ENCODE data around the gene SMAP2. TPM values are rescaled to one million over a fixed set of nuclear protein-coding genes. Genes with fewer than 3 reads are reported as not detected.
A peak's percentile ranks its signal among the peaks of the same experiment; 100 is the strongest.

SMAP2 gene
- total and polyA plus RNA-seq, 4 donors, result 24.5 to 201 (median 51.3) TPM

DNA sequence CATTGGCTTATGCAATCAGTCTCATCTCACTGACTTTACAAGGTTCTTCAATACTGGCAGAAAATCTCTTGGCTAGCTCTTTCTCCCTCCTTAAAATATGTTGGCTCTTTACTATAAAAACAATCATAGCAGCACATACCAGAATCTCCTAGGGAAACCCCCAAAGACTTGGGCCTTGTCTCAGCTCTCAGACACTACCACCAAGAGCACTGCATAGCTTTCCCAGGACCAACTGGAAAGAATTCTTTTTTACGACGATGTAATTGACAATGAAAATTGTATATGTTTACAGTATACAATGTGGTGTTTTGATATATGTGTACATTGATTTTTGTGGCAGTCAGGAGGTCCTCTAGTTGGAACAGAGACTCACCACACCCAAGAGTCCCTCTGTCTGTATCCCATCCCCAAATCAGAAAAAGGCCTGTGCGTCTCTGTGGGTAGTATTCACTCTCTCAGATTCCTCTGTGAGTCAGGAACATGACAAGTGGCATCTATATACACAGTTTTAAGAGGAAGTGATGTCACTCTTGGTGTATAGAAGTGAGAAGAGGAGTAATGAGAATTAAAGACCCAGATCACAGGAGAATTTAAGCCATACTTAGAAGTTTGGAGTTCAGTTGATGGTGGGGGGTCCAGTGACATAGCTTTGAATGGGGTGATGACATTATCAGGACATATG lies 21.1 kb downstream of the SMAP2 start:
- no peak for ATAC-seq (ENCODE audit: insufficient read depth, low FRiP score)
- H3K27ac ChIP-seq (ENCODE audit: low read depth in 1 of 2, low read length in 1 of 2), result peak overlapping the region in 1 of 2 donors; percentile 21

DNA sequence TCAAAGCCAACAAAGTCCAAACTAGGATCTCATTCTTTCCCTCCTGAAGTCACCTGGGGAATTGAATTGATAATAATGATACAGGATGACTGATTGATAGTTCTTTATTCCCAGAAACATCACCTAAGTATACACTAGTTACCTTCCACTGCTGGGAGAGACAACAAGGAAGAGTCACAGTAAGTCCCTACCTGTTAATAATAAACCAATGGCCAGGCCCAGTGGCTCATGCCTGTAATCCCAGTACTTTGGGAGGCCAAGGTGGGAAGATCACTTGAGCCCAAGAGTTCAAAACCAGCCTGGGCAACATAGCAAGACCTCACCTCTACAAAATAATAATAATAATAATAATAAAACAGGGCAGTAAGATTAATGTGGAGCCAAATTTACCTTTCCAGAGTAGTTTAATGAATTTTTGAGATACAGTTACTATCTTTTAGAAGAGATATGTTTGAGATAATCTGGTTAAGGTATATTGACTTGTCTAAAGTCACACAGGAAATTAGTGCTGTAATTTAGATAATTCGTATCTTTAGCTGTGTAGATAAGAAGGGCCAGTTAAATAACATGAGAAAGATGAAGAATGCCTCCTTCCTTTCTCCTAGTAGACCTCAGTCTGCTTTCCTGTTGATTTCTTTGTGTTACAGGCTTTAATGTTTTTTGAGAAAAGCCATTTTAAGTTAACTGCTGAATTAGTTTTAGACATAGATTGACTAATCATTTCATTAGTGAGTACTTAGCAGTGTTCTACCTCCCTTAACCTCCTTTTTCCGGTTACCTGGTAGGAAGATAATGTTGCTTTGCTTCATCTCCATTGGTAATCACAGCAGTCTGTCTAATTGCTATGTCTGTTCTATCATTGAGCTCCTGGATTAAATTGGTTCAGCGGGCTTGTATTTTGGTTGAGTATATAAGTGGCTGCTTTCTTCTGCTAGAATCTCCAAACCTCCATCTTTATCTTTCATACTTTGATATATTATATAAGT lies 22.0 kb downstream of the SMAP2 start:
- no peak overlapping the region for H3K9ac ChIP-seq (ENCODE audit: insufficient read depth in 1 of 2, low read length in 2 of 2)
- DNase-seq (no peak), ATAC-seq (ENCODE audit: insufficient read depth, low FRiP score) (no peak)
- H3K36me3 ChIP-seq (ENCODE audit: control insufficient read depth in 4 of 4, insufficient read depth in 4 of 4, low read length in 4 of 4), result no peaks in the 10 kb centered on the region
- peak overlapping the region; percentile 21 to 53 for H3K27ac ChIP-seq (ENCODE audit: low read depth in 1 of 2, low read length in 1 of 2)
- peaks cover 0 to 10% (median 0%) of the 10 kb centered on the region in 5 donors for H3K4me1 ChIP-seq (ENCODE audit: control insufficient read depth in 5 of 5, insufficient read depth in 5 of 5, low read length in 5 of 5)
- H3K27me3 ChIP-seq (ENCODE audit: control insufficient read depth in 3 of 3, insufficient read depth in 3 of 3, low read length in 2 of 3), result no peaks in the 10 kb centered on the region
- WGBS, 2 donors, result 87 to 92% methylated on average over 3 of the region's 3 CpGs
- H3K9me3 ChIP-seq (ENCODE audit: control insufficient read depth in 4 of 4, insufficient read depth in 3 of 4, low read length in 3 of 4), result no peaks in the 10 kb centered on the region
- H3K4me3 ChIP-seq, result no peak overlapping the region
- TF ChIP-seq, protein P1, sequence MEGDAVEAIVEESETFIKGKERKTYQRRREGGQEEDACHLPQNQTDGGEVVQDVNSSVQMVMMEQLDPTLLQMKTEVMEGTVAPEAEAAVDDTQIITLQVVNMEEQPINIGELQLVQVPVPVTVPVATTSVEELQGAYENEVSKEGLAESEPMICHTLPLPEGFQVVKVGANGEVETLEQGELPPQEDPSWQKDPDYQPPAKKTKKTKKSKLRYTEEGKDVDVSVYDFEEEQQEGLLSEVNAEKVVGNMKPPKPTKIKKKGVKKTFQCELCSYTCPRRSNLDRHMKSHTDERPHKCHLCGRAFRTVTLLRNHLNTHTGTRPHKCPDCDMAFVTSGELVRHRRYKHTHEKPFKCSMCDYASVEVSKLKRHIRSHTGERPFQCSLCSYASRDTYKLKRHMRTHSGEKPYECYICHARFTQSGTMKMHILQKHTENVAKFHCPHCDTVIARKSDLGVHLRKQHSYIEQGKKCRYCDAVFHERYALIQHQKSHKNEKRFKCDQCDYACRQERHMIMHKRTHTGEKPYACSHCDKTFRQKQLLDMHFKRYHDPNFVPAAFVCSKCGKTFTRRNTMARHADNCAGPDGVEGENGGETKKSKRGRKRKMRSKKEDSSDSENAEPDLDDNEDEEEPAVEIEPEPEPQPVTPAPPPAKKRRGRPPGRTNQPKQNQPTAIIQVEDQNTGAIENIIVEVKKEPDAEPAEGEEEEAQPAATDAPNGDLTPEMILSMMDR (IDR thresholded peaks at IDR 0.05; ENCODE audit: control extremely low read depth, extremely low read depth), result no peak

More for the DNA sequence above, 21.1 kb downstream of the SMAP2 start:
- peaks cover 0 to 7% (median 0%) of the 10 kb centered on the region in 5 donors for H3K4me1 ChIP-seq (ENCODE audit: control insufficient read depth in 5 of 5, insufficient read depth in 5 of 5, low read length in 5 of 5)
- DNase-seq, result no peak
- no peaks in the 10 kb centered on the region for H3K9me3 ChIP-seq (ENCODE audit: control insufficient read depth in 4 of 4, insufficient read depth in 3 of 4, low read length in 3 of 4)
- H3K36me3 ChIP-seq (ENCODE audit: control insufficient read depth in 4 of 4, insufficient read depth in 4 of 4, low read length in 4 of 4), result no peaks in the 10 kb centered on the region
- WGBS, 2 donors, result 62 to 72% methylated on average over 3 of the region's 3 CpGs
- H3K9ac ChIP-seq (ENCODE audit: insufficient read depth in 1 of 2, low read length in 2 of 2), result no peak overlapping the region
- H3K27me3 ChIP-seq (ENCODE audit: control insufficient read depth in 3 of 3, insufficient read depth in 3 of 3, low read length in 2 of 3), result no peaks in the 10 kb centered on the region
- TF ChIP-seq, protein P1 (IDR thresholded peaks at IDR 0.05; ENCODE audit: control extremely low read depth, extremely low read depth), result no peak
- no peak overlapping the region for H3K4me3 ChIP-seq

DNA sequence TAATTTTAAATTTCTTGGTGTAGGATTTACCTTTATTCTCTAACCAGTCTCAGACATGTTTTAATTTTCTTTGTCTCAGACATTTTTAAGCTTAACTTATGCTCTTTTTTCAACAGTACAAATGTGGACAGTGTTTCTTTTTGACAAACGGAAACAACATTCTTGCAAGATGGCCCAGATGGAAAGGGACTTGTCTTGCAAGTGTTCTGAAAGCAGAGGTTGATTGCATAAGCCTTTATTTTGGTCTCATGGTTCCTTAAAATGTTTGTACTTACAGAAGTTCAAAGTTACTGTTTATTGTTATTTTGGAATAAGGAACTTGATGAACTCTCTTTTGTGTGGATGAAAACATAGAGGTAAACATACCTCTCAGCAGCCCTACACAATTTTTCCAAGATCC lies 22.9 kb downstream of the SMAP2 start:
- Histone ChIP-seq H3K27ac (ENCODE audit: low read depth in 1 of 2, low read length in 1 of 2) (peak overlapping the region in 1 of 2 donors; percentile 86), H3K4me3 (no peak overlapping the region)
- TF ChIP-seq, protein P1 (IDR thresholded peaks at IDR 0.05; ENCODE audit: control extremely low read depth, extremely low read depth), result no peak

More for the DNA sequence above, 22.9 kb downstream of the SMAP2 start:
- peaks cover 0 to 10% (median 0%) of the 10 kb centered on the region in 5 donors for H3K4me1 ChIP-seq (ENCODE audit: control insufficient read depth in 5 of 5, insufficient read depth in 5 of 5, low read length in 5 of 5)
- no peaks in the 10 kb centered on the region for H3K36me3 ChIP-seq (ENCODE audit: control insufficient read depth in 4 of 4, insufficient read depth in 4 of 4, low read length in 4 of 4)
- H3K9me3 ChIP-seq (ENCODE audit: control insufficient read depth in 4 of 4, insufficient read depth in 3 of 4, low read length in 3 of 4), result no peaks in the 10 kb centered on the region
- 24 to 57% methylated on average over 1 of the region's 1 CpG for WGBS, 2 donors
- H3K9ac ChIP-seq (ENCODE audit: insufficient read depth in 1 of 2, low read length in 2 of 2), result no peak overlapping the region
- DNase-seq (no peak), ATAC-seq (ENCODE audit: insufficient read depth, low FRiP score) (no peak)
- H3K27me3 ChIP-seq (ENCODE audit: control insufficient read depth in 3 of 3, insufficient read depth in 3 of 3, low read length in 2 of 3), result no peaks in the 10 kb centered on the region
